Measurements from ENCODE around the gene LCTL. TPM values are rescaled to one million over a fixed set of nuclear protein-coding genes. Genes with fewer than 3 reads are reported as not detected.

Gene LCTL
- total and polyA plus RNA-seq, 3 donors from 2014 or later, result 0.16 to 0.19 TPM; not detected in 1

GRCh38 chr15:66594344-66594743 is 28.5 kb upstream of the LCTL start:
- intact Hi-C loops (cut with DNase I; ENCODE audit: low total_unique reads), result no loop called here
- no peaks in the 10 kb centered on the region for H3K36me3 ChIP-seq (ENCODE audit: low read depth, missing control alignments)
- no peak overlapping the region for H3K27ac ChIP-seq
- WGBS, 2 donors, result 91 to 94% methylated on average over 10 of the region's 10 CpGs
- H3K9me3 ChIP-seq, result no peaks in the 10 kb centered on the region
- peaks cover 5% of the 10 kb centered on the region for H3K4me1 ChIP-seq
- H3K27me3 ChIP-seq, result no peaks in the 10 kb centered on the region
- TF ChIP-seq POLR2A (IDR thresholded peaks at IDR 0.05), result no peak
- TF ChIP-seq, protein P1, sequence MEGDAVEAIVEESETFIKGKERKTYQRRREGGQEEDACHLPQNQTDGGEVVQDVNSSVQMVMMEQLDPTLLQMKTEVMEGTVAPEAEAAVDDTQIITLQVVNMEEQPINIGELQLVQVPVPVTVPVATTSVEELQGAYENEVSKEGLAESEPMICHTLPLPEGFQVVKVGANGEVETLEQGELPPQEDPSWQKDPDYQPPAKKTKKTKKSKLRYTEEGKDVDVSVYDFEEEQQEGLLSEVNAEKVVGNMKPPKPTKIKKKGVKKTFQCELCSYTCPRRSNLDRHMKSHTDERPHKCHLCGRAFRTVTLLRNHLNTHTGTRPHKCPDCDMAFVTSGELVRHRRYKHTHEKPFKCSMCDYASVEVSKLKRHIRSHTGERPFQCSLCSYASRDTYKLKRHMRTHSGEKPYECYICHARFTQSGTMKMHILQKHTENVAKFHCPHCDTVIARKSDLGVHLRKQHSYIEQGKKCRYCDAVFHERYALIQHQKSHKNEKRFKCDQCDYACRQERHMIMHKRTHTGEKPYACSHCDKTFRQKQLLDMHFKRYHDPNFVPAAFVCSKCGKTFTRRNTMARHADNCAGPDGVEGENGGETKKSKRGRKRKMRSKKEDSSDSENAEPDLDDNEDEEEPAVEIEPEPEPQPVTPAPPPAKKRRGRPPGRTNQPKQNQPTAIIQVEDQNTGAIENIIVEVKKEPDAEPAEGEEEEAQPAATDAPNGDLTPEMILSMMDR (IDR thresholded peaks at IDR 0.05), result no peak
- no peak overlapping the region for H3K4me3 ChIP-seq
- no peak for DNase-seq

- no peak overlapping the region for H3K27ac ChIP-seq
- H3K4me3 ChIP-seq, result no peak overlapping the region
- no peaks in the 10 kb centered on the region for H3K36me3 ChIP-seq (ENCODE audit: low read depth, missing control alignments)
- WGBS, 2 donors, result 44 to 45% methylated on average over 3 of the region's 3 CpGs
- H3K27me3 ChIP-seq, result no peaks in the 10 kb centered on the region
- peaks cover 5% of the 10 kb centered on the region for H3K4me1 ChIP-seq
- H3K9me3 ChIP-seq, result no peaks in the 10 kb centered on the region
- no peak for DNase-seq
- TF ChIP-seq, protein P1 (IDR thresholded peaks at IDR 0.05), result no peak
- intact Hi-C loops (cut with DNase I; ENCODE audit: low total_unique reads), result no loop called here
Observed at GRCh38 chr15:66593219-66593780, 27.5 kb upstream of the LCTL start.

DNA sequence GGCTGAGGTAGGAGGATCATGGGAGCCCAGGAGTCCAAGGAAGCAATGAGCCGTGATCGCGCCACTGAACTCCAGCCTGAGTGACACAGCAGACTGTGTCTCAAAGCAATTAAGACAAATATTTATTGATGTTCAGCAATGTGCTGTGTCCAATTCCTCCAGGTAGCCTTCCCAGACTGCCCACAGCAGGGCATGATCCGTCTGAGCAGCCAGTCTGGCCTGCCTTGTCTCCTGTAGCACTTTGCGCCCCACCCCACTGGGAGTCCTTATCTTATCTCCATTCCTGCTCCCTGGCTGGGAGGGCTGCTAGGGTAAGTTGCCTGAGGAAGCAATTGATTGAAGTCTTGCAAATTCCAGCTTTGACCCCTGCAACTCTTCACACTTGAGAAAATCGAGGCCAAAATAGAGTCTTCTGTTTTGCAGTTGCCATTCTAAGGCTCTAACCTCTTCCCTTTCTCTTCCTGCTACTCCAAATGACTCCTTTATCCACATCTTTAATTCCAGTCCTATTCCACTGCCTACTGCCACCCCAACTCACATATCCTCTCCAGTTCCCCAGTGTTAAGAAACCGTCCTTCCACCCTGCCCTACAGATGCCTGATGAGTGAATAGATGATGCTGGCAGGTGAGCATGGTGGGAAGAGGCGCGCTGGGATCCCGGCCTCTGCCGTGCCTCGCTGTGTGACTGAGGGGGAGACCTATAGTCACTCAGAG is 26.9 kb upstream of the LCTL start:
- H3K27ac ChIP-seq, result no peak overlapping the region
- no peaks in the 10 kb centered on the region for H3K27me3 ChIP-seq
- H3K9me3 ChIP-seq, result no peaks in the 10 kb centered on the region
- DNase-seq, result no peak
- peaks cover 5% of the 10 kb centered on the region for H3K4me1 ChIP-seq
- H3K36me3 ChIP-seq (ENCODE audit: low read depth, missing control alignments), result no peaks in the 10 kb centered on the region
- no peak overlapping the region for H3K4me3 ChIP-seq
- intact Hi-C loops (cut with DNase I; ENCODE audit: low total_unique reads), result no loop called here
- WGBS, 2 donors, result 78 to 89% methylated on average over 12 of the region's 12 CpGs
- TF ChIP-seq, protein P1 (IDR thresholded peaks at IDR 0.05), result no peak
- TF ChIP-seq POLR2A (IDR thresholded peaks at IDR 0.05), result no peak

DNA sequence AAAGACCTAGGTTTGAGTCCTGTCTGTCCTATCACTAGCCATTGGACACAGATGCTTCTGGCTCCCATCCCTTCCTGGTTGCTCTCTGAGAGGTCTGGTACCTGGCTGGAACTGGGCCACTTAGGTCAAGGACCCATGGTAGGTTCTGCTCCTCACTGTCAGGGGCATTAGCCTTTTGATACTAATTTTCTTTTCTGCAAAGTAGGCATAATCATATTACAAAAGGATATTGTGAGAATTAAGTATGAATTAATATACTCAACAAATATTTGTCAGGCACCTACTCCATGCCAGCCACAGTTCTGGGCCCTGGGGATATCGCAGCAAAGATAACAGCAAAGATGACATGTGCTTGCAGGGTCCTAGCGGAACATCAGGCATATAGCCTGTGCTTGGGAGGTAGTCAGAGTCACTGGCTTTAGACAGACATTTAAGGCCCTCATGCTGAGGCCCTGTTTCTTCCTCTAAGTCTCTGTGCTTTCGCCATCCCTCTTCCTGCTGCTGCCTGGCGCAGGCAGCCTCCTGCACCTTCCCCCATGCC is 25.6 kb upstream of the LCTL start:
- no peaks in the 10 kb centered on the region for H3K9me3 ChIP-seq
- WGBS, 2 donors, result 85 to 96% methylated on average over 4 of the region's 4 CpGs
- no peak for DNase-seq
- no peak overlapping the region for H3K27ac ChIP-seq
- H3K4me1 ChIP-seq, result peaks cover 5% of the 10 kb centered on the region
- H3K4me3 ChIP-seq, result no peak overlapping the region
- H3K27me3 ChIP-seq, result no peaks in the 10 kb centered on the region
- TF ChIP-seq, protein P1 (IDR thresholded peaks at IDR 0.05), result no peak
- no peak for TF ChIP-seq POLR2A (IDR thresholded peaks at IDR 0.05)
- intact Hi-C loops (cut with DNase I; ENCODE audit: low total_unique reads), result no loop called here
- H3K36me3 ChIP-seq (ENCODE audit: low read depth, missing control alignments), result no peaks in the 10 kb centered on the region

Measured in testis (tissue), 3 donors.